Tibial artery (tissue), 4 donors: ENCODE results near the gene KRT80.
A peak's percentile ranks its signal among the peaks of the same experiment; 100 is the strongest.

Experiments used
- DNase-seq, 2 donors: peaks; one replicate each; pipeline ENCODE4 v3.0.0-alpha.2; 2019
- H3K27ac ChIP-seq, 2 donors: fragments of 200-600 bp; sonication (generic) in 1 of 2; 1 replicate in 1 of 2; 2 replicates in 1 of 2; pipeline ENCODE4 v1.5.1; 2018 to 2019; ENCODE audit warnings: mild to moderate bottlenecking in 1 of 2
- H3K27me3 ChIP-seq, 2 donors: fragments of 200-600 bp; sonication (generic) in 1 of 2; one replicate each; pipeline versions ENCODE4 v1.5.1 to v1.6.0; 2016 to 2019
- H3K36me3 ChIP-seq, 3 donors: fragments of 200-600 bp; sonication (generic) in 2 of 3; one replicate each; pipeline ENCODE4 v1.5.1; 2016 to 2019; ENCODE audit warnings: mild to moderate bottlenecking in 2 of 3
- H3K4me1 ChIP-seq, 4 donors: fragments of 200-600 bp; sonication (generic) in 2 of 4; 1 replicate in 3 of 4; 2 replicates in 1 of 4; pipeline ENCODE4 v1.5.1; 2016 to 2019
- H3K4me3 ChIP-seq, 2 donors: fragments of 200-600 bp; sonication (generic) in 1 of 2; 1 replicate in 1 of 2; 2 replicates in 1 of 2; pipeline ENCODE4 v1.5.1; 2018 to 2019; ENCODE audit warnings: mild to moderate bottlenecking in 2 of 2
- H3K9me3 ChIP-seq, 3 donors: fragments of 200-600 bp; sonication (generic) in 1 of 3; one replicate each; pipeline ENCODE4 v1.5.1; 2016 to 2019
- CTCF ChIP-seq, 2 experiments: fragments of 200-600 bp in 1 of 2; fragments of 450-650 bp in 1 of 2; IDR thresholded peaks; one replicate each; pipeline ENCODE4 v1.5.1; 2017 to 2019; ENCODE audit warnings: antibody characterized with exemption in 2 of 2, mild to moderate bottlenecking in 1 of 2, moderate library complexity in 1 of 2
- intact Hi-C: fragments of 100-400 bp; cut with DNase I; formaldehyde crosslinking; loops from one replicate; pipeline ENCODE4 v1.15.0; 2023; ENCODE audit warnings: low total_unique reads

Gene KRT80

GRCh38 chr12:52216807-52217206 is 25.0 kb upstream of the KRT80 start:
- H3K4me3 ChIP-seq, result no peak overlapping the region
- H3K27ac ChIP-seq, result peak overlapping the region in 1 of 2 donors; percentile 59
- DNase-seq, result peak; percentile 26 to 73
- peaks cover 0 to 41% (median 18%) of the 10 kb centered on the region in 4 donors for H3K4me1 ChIP-seq
- H3K9me3 ChIP-seq, result no peaks in the 10 kb centered on the region
- no peak for TF ChIP-seq CTCF (IDR thresholded peaks at IDR 0.05)
- peaks cover 0 to 2% of the 10 kb centered on the region in 2 donors for H3K27me3 ChIP-seq
- intact Hi-C loops, result no loop called here
- no peaks in the 10 kb centered on the region for H3K36me3 ChIP-seq

DNA sequence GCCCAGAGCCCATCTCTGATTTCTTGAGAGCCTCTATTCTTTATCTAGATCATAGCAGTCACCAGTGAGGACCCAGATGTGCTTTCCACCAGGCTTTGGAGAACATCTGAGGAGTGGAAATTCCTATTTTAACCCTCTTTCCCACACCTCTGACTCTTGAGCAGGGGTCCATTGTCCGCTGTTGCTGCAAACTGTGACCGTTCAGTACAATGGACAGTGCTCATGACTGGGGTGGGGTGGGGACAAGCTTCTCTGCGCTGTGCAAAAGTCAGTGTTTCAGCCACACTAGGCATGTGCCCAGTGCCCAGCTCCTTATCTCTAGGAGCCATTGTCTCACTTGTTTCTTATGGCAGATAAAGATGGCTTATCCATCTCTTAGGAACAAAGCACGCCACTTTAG is 24.3 kb upstream of the KRT80 start:
- H3K4me3 ChIP-seq, result no peak overlapping the region
- H3K4me1 ChIP-seq, result peaks cover 0 to 36% (median 14%) of the 10 kb centered on the region in 4 donors
- peak in 1 of 2 donors; percentile 19 for DNase-seq
- no peak overlapping the region for H3K27ac ChIP-seq
- intact Hi-C loops, result no loop called here
- H3K36me3 ChIP-seq, result no peaks in the 10 kb centered on the region
- H3K27me3 ChIP-seq, result no peaks in the 10 kb centered on the region
- TF ChIP-seq CTCF (IDR thresholded peaks at IDR 0.05), result no peak
- no peaks in the 10 kb centered on the region for H3K9me3 ChIP-seq

DNA sequence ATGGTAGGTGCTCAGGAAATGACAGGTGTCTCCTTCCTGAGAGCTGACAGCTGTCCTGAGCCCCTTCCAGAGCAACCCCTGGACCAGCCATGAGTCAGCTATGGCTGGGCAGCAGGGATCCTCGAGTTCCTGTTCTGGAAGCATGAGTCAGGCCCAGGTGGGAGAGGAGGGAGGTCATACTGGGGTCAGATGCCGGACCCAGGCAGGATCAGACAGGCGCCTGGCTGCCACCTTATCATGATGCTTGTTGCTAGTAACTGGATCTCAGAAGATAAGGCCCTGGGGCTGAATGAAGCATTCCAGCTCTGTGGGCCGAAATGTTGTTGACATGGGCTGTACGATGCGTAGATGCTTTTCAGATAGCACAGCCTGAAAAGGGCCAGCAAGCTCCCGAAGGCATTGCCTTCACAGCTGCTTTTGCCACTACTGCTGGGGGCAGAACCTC is 23.8 kb upstream of the KRT80 start:
- DNase-seq, result peak; percentile 15 to 64

GRCh38 chr12:52214421-52214802 is 22.6 kb upstream of the KRT80 start:
- no peak overlapping the region for H3K4me3 ChIP-seq
- H3K36me3 ChIP-seq, result no peaks in the 10 kb centered on the region
- no peaks in the 10 kb centered on the region for H3K27me3 ChIP-seq
- H3K9me3 ChIP-seq, result no peaks in the 10 kb centered on the region
- H3K4me1 ChIP-seq, result peaks cover 0 to 36% (median 12%) of the 10 kb centered on the region in 4 donors
- H3K27ac ChIP-seq, result no peak overlapping the region
- intact Hi-C loops, result no loop called here
- peak in 1 of 2 donors; percentile 27 for DNase-seq
- no peak for TF ChIP-seq CTCF (IDR thresholded peaks at IDR 0.05)

More for the DNA sequence above, 23.8 kb upstream of the KRT80 start:
- intact Hi-C loops, result no loop called here
- H3K27ac ChIP-seq, result no peak overlapping the region
- no peaks in the 10 kb centered on the region for H3K27me3 ChIP-seq
- H3K36me3 ChIP-seq, result no peaks in the 10 kb centered on the region
- H3K4me1 ChIP-seq, result peaks cover 0 to 36% (median 12%) of the 10 kb centered on the region in 4 donors
- no peaks in the 10 kb centered on the region for H3K9me3 ChIP-seq
- no peak overlapping the region for H3K4me3 ChIP-seq
- TF ChIP-seq CTCF (IDR thresholded peaks at IDR 0.05), result no peak

- Histone ChIP-seq H3K36me3 (no peaks in the 10 kb centered on the region), H3K4me1 (peaks cover 0 to 36% (median 12%) of the 10 kb centered on the region in 4 donors), H3K27ac (no peak overlapping the region), H3K4me3 (no peak overlapping the region), H3K9me3 (no peaks in the 10 kb centered on the region), H3K27me3 (no peaks in the 10 kb centered on the region)
- peak; percentile 65 to 84 for DNase-seq
- peak; percentile 97 to 98 for TF ChIP-seq CTCF (IDR thresholded peaks at IDR 0.05)
- intact Hi-C loops, result no loop called here
Measured at GRCh38 chr12:52213564-52214420, 22.0 kb upstream of the KRT80 start.
